SU-DHL-6 (cell line): ENCODE data around the gene PALM2AKAP2.

Experiments used
- H2AFZ ChIP-seq: fragments of 200-600 bp; sonication (generic); 2 replicates; pipeline ENCODE4 v1.6.1; 2014; ENCODE audit warnings: low read depth, mild to moderate bottlenecking, moderate library complexity, mixed read lengths, antibody characterized with exemption, low read length; ENCODE audit not compliant: severe bottlenecking
- H3F3A ChIP-seq: fragments of 200-600 bp; shearing (Covaris generic); 2 replicates; pipeline ENCODE4 v1.6.0; 2016; ENCODE audit warnings: antibody characterized with exemption, mild to moderate bottlenecking; ENCODE audit not compliant: insufficient read depth
- H3K27ac ChIP-seq: fragments of 200-600 bp; sonication (generic); 2 replicates; pipeline ENCODE4 v1.5.1; 2016; ENCODE audit warnings: low read depth, mild to moderate bottlenecking, low read length, moderate library complexity, mixed read lengths
- H3K27me3 ChIP-seq: fragments of 200-600 bp; sonication (generic), shearing (Covaris generic); 2 replicates; pipeline ENCODE4 v1.6.0; 2014; ENCODE audit warnings: mild to moderate bottlenecking, low read length
- H3K36me3 ChIP-seq: fragments of 200-600 bp; sonication (generic); 2 replicates; pipeline ENCODE4 v1.6.1; 2014; ENCODE audit warnings: mild to moderate bottlenecking, low read length, mixed read lengths
- H3K4me2 ChIP-seq: fragments of 300-600, 200-600 bp; shearing (Covaris generic), sonication (generic); 2 replicates; pipeline ENCODE4 v1.6.0; 2014; ENCODE audit warnings: low read length, low read depth, mild to moderate bottlenecking; ENCODE audit not compliant: poor library complexity, severe bottlenecking
- H3K4me3 ChIP-seq: fragments of 200-600 bp; sonication (generic); 2 replicates; pipeline ENCODE4 v1.5.1; 2014; ENCODE audit warnings: antibody characterized with exemption, low read length, mild to moderate bottlenecking, mixed read lengths; ENCODE audit not compliant: insufficient read depth, poor library complexity, severe bottlenecking
- H3K79me2 ChIP-seq: fragments of 200-600 bp; sonication (generic); 2 replicates; pipeline ENCODE4 v1.6.1; 2014; ENCODE audit warnings: mild to moderate bottlenecking, low read length, moderate library complexity; ENCODE audit not compliant: insufficient read depth
- H3K9ac ChIP-seq: fragments of 200-600 bp; sonication (generic); 2 replicates; pipeline ENCODE4 v1.7.0; 2014; ENCODE audit warnings: mild to moderate bottlenecking, low read length
- H3K9me2 ChIP-seq: fragments of 200-600 bp; sonication (generic); replicated peaks from 2 replicates; pipeline ENCODE4 v1.6.1; 2014; ENCODE audit warnings: low read length; ENCODE audit not compliant: insufficient read depth
- H3K9me3 ChIP-seq: fragments of 200-600 bp; sonication (generic); 2 replicates; pipeline ENCODE4 v1.6.1; 2014; ENCODE audit warnings: low read length, mixed read lengths; ENCODE audit not compliant: insufficient read depth
- H4K20me1 ChIP-seq: fragments of 200-600 bp; sonication (generic); 2 replicates; pipeline ENCODE4 v1.6.1; 2014; ENCODE audit warnings: low read depth, mild to moderate bottlenecking, antibody characterized with exemption, low read length, moderate library complexity, mixed read lengths
- EZH2phosphoT487 ChIP-seq: fragments of 200-600 bp; sonication (generic), shearing (Covaris generic); conservative IDR thresholded peaks from 2 replicates; pipeline ENCODE4 v1.6.1; 2018; ENCODE audit warnings: mild to moderate bottlenecking, antibody characterized with exemption, low read length, moderate library complexity, mixed read lengths
- TF ChIP-seq, protein P1 (sequence below): fragments of 200-600 bp; sonication (generic); IDR thresholded peaks from one replicate; pipeline ENCODE4 v1.5.1; 2017; ENCODE audit warnings: antibody characterized with exemption, mild to moderate bottlenecking, low read length, moderate library complexity; ENCODE audit not compliant: insufficient read depth, poor library complexity, severe bottlenecking

PALM2AKAP2 gene

DNA sequence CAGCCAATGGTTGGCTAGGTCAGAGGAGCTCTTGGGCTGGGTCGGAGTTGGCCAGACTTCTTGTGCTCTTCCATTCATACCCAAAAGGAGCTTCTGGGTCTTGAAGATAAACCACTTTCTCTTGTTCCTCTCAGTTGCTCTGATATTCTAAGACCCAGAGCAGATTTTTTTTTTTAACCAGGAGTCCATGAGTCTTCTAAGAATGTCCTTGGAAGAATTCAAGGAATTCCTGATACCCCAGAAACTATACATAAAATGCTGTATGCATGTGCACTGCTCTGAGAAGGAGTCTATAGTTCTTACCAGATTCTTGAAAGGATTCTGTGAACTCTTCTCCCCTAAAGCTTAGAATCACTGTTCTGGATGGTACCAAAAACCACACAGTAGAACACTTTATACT lies 9.9 kb upstream of the PALM2AKAP2 start:
- no peaks in the 10 kb centered on the region for H3K27me3 ChIP-seq
- no peaks in the 10 kb centered on the region for H3K79me2 ChIP-seq
- no peaks in the 10 kb centered on the region for H3K36me3 ChIP-seq
- no peak overlapping the region for H3K4me2 ChIP-seq
- H2AFZ ChIP-seq = no peak overlapping the region
- no peaks in the 10 kb centered on the region for H3K9me3 ChIP-seq
- H3K9ac ChIP-seq = no peak overlapping the region
- H3F3A ChIP-seq = no peaks in the 10 kb centered on the region
- TF ChIP-seq EZH2phosphoT487 = no peak
- TF ChIP-seq, protein P1, sequence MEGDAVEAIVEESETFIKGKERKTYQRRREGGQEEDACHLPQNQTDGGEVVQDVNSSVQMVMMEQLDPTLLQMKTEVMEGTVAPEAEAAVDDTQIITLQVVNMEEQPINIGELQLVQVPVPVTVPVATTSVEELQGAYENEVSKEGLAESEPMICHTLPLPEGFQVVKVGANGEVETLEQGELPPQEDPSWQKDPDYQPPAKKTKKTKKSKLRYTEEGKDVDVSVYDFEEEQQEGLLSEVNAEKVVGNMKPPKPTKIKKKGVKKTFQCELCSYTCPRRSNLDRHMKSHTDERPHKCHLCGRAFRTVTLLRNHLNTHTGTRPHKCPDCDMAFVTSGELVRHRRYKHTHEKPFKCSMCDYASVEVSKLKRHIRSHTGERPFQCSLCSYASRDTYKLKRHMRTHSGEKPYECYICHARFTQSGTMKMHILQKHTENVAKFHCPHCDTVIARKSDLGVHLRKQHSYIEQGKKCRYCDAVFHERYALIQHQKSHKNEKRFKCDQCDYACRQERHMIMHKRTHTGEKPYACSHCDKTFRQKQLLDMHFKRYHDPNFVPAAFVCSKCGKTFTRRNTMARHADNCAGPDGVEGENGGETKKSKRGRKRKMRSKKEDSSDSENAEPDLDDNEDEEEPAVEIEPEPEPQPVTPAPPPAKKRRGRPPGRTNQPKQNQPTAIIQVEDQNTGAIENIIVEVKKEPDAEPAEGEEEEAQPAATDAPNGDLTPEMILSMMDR = no peak
- no peaks in the 10 kb centered on the region for H4K20me1 ChIP-seq
- H3K9me2 ChIP-seq = no peaks in the 10 kb centered on the region
- H3K27ac ChIP-seq = no peak overlapping the region
- H3K4me3 ChIP-seq = no peak overlapping the region

- Histone ChIP-seq H3K79me2 (no peaks in the 10 kb centered on the region), H3K36me3 (no peaks in the 10 kb centered on the region), H3F3A (no peaks in the 10 kb centered on the region), H3K9me3 (no peaks in the 10 kb centered on the region), H4K20me1 (no peaks in the 10 kb centered on the region), H3K9me2 (no peaks in the 10 kb centered on the region), H2AFZ (no peak overlapping the region), H3K9ac (no peak overlapping the region), H3K4me2 (no peak overlapping the region), H3K27ac (no peak overlapping the region), H3K4me3 (no peak overlapping the region), H3K27me3 (no peaks in the 10 kb centered on the region)
- no peak for TF ChIP-seq EZH2phosphoT487
- TF ChIP-seq, protein P1 = no peak
These were observed 8.9 kb upstream of the PALM2AKAP2 start for GRCh38 chr9:109771087-109771486.

- no peaks in the 10 kb centered on the region for H3K9me2 ChIP-seq
- no peak overlapping the region for H3K4me3 ChIP-seq
- no peak overlapping the region for H3K27ac ChIP-seq
- no peaks in the 10 kb centered on the region for H4K20me1 ChIP-seq
- TF ChIP-seq EZH2phosphoT487 = no peak
- TF ChIP-seq, protein P1 = no peak
- no peaks in the 10 kb centered on the region for H3K36me3 ChIP-seq
- H3K27me3 ChIP-seq = no peaks in the 10 kb centered on the region
- H3F3A ChIP-seq = no peaks in the 10 kb centered on the region
- no peak overlapping the region for H3K4me2 ChIP-seq
- H3K9me3 ChIP-seq = no peaks in the 10 kb centered on the region
- H3K79me2 ChIP-seq = no peaks in the 10 kb centered on the region
- H2AFZ ChIP-seq = no peak overlapping the region
- H3K9ac ChIP-seq = no peak overlapping the region
These were observed 8.0 kb upstream of the PALM2AKAP2 start for GRCh38 chr9:109771796-109772531.
